HCT116 (cell line): Measurements from ENCODE around the gene CDKAL1. TPM values are rescaled to one million over a fixed set of nuclear protein-coding genes. Genes with fewer than 3 reads are reported as not detected.

Experiments used
- ATAC-seq: fragments of 200-7000 bp; cut with Tn5 transposase; 2 replicates; pipeline ENCODE4 v1.9.1; 2020; ENCODE audit warnings: mild to moderate bottlenecking, moderate library complexity
- BruUV-seq: library from RNA; stranded (reverse); fragments of 400-500 nt; replicated peaks from 2 replicates; lab custom pipeline; 2021; lab: Mats Ljungman, UMichigan
- CTCF ChIA-PET: fragments of 300-600 bp; sonication (Branson Sonifier 250); formaldehyde crosslinking; loops from one replicate; lab custom pipeline; 2021; ENCODE audit warnings: antibody characterized with exemption; lab: Charles Lee
- POLR2A ChIA-PET: fragments of 300-600, 350-600 bp; sonication (Branson Sonifier 250); formaldehyde crosslinking; loops from one replicate; lab custom pipeline; 2021; ENCODE audit warnings: antibody characterized with exemption; lab: Charles Lee
- RAD21 ChIA-PET, 2 experiments: fragments of 300-600 bp; sonication (Branson Sonifier 250); formaldehyde crosslinking; loops; one replicate each; lab custom pipeline; 2023; ENCODE audit warnings: low total read pairs in 2 of 2; ENCODE audit not compliant: uncharacterized antibody in 2 of 2, unreplicated experiment in 2 of 2, low non-redundant PET in 1 of 2; lab: Charles Lee
- DNase-seq: peaks from one replicate; pipeline ENCODE4 v3.0.0-alpha.2; 2010; ENCODE audit warnings: low read depth, low spot score
- H2AFZ ChIP-seq: fragments of 200-600 bp; shearing (Covaris generic), sonication (generic); 2 replicates; pipeline ENCODE4 v1.6.1; 2017; ENCODE audit warnings: low read depth, mixed run types, mixed read lengths, antibody characterized with exemption, low read length; ENCODE audit not compliant: poor library complexity, severe bottlenecking
- H3K27ac ChIP-seq: 2 replicates; pipeline ENCODE4 v1.5.1; 2012; ENCODE audit warnings: low read depth, low read length
- H3K27me3 ChIP-seq: fragments of 200-600 bp; sonication (generic); 2 replicates; pipeline ENCODE4 v1.6.1; 2016; ENCODE audit warnings: mixed run types, low read length, mixed read lengths; ENCODE audit not compliant: insufficient read depth
- H3K36me3 ChIP-seq, 2 experiments: fragments of 200-500 bp in 1 of 2; fragments of 200-600 bp in 1 of 2; sonication (Bioruptor generic) in 1 of 2; sonication (generic) in 1 of 2; 2 replicates each; pipeline versions ENCODE4 v1.5.1 to v1.6.1; 2014 to 2016; ENCODE audit warnings: low read length in 2 of 2, inconsistent platforms in 1 of 2, mixed read lengths in 1 of 2, mixed run types in 1 of 2; ENCODE audit not compliant: insufficient read depth in 2 of 2, control insufficient read depth in 1 of 2
- H3K4me1 ChIP-seq, 2 experiments: fragments of 200-600 bp in 1 of 2; sonication (generic) in 1 of 2; 2 replicates each; pipeline versions ENCODE4 v1.5.1 to v1.6.1; 2012 to 2017; ENCODE audit warnings: low read length in 2 of 2, inconsistent platforms in 1 of 2, mild to moderate bottlenecking in 1 of 2, mixed read lengths in 1 of 2, mixed run types in 1 of 2, moderate library complexity in 1 of 2; ENCODE audit not compliant: insufficient read depth in 2 of 2, control insufficient read depth in 1 of 2
- H3K4me2 ChIP-seq: fragments of 200-600 bp; sonication (generic); 2 replicates; pipeline ENCODE4 v1.6.1; 2017; ENCODE audit warnings: mixed run types, low read length, mixed read lengths
- H3K4me3 ChIP-seq, 2 experiments: fragments of 200-600 bp in 1 of 2; sonication (generic) in 1 of 2; replicated peaks in 1 of 2; 2 replicates each; pipeline ENCODE4 v1.5.1; 2011 to 2016; ENCODE audit warnings: low read length in 2 of 2, control low read depth in 1 of 2, low read depth in 1 of 2, mild to moderate bottlenecking in 1 of 2, mixed read lengths in 1 of 2, mixed run types in 1 of 2
- H3K79me2 ChIP-seq: fragments of 200-600 bp; sonication (generic); 2 replicates; pipeline ENCODE4 v1.6.1; 2017; ENCODE audit warnings: mild to moderate bottlenecking, mixed run types, low read length, moderate library complexity, mixed read lengths; ENCODE audit not compliant: insufficient read depth
- H3K9ac ChIP-seq: fragments of 200-600 bp; sonication (generic); 2 replicates; pipeline ENCODE4 v1.6.1; 2016; ENCODE audit warnings: low read length, mixed read lengths
- H3K9me2 ChIP-seq: fragments of 200-600 bp; sonication (generic), shearing (Covaris generic); 2 replicates; pipeline ENCODE4 v1.6.1; 2017; ENCODE audit warnings: mixed run types, mild to moderate bottlenecking, moderate library complexity; ENCODE audit not compliant: insufficient read depth
- H3K9me3 ChIP-seq, 2 experiments: fragments of 200-500 bp in 1 of 2; fragments of 200-600 bp in 1 of 2; sonication (Bioruptor generic) in 1 of 2; sonication (generic) in 1 of 2; 2 replicates each; pipeline ENCODE4 v1.6.1; 2014 to 2017; ENCODE audit warnings: low read length in 2 of 2, mixed read lengths in 2 of 2, inconsistent platforms in 1 of 2, low read depth in 1 of 2, mild to moderate bottlenecking in 1 of 2, mixed run types in 1 of 2, moderate library complexity in 1 of 2; ENCODE audit not compliant: control insufficient read depth in 1 of 2, insufficient read depth in 1 of 2
- H4K20me1 ChIP-seq: fragments of 200-600 bp; sonication (generic), shearing (Covaris generic); 2 replicates; pipeline ENCODE4 v1.6.1; 2017; ENCODE audit warnings: mixed run types, mild to moderate bottlenecking, moderate library complexity; ENCODE audit not compliant: insufficient read depth
- ATF3 ChIP-seq: IDR thresholded peaks from 2 replicates; pipeline ENCODE4 v1.6.1; 2012
- CBX3 ChIP-seq: IDR thresholded peaks from 2 replicates; pipeline ENCODE4 v1.6.1; 2012; ENCODE audit warnings: low read depth
- CEBPB ChIP-seq: IDR thresholded peaks from 2 replicates; pipeline ENCODE4 v1.6.1; 2012; ENCODE audit warnings: low read depth
- CTCF ChIP-seq, 3 experiments: fragments of 200-600 bp in 1 of 3; sonication (generic) in 1 of 3; IDR thresholded peaks in 2 of 3; conservative IDR thresholded peaks in 1 of 3; 2 replicates each; pipeline ENCODE4 v1.5.1; 2012 to 2017; ENCODE audit warnings: low read depth in 2 of 3, low read length in 2 of 3, antibody characterized with exemption in 1 of 3, borderline replicate concordance in 1 of 3, control low read depth in 1 of 3, mild to moderate bottlenecking in 1 of 3, mixed read lengths in 1 of 3, mixed run types in 1 of 3, moderate library complexity in 1 of 3; ENCODE audit not compliant: insufficient read depth in 1 of 3
- EGR1 ChIP-seq: IDR thresholded peaks from 2 replicates; pipeline ENCODE4 v1.6.1; 2012; ENCODE audit warnings: low read depth
- EZH2 ChIP-seq: fragments of 200-600 bp; sonication (generic); IDR thresholded peaks from 2 replicates; pipeline ENCODE4 v1.6.1; 2017; ENCODE audit warnings: antibody characterized with exemption, mixed run types
- EZH2phosphoT487 ChIP-seq: fragments of 200-600 bp; IDR thresholded peaks from 2 replicates; pipeline ENCODE4 v1.6.1; 2018; ENCODE audit warnings: antibody characterized with exemption, borderline replicate concordance
- FOSL1 ChIP-seq: IDR thresholded peaks from 2 replicates; pipeline ENCODE4 v1.6.1; 2012; ENCODE audit warnings: low read depth
- MAX ChIP-seq: IDR thresholded peaks from 2 replicates; pipeline ENCODE4 v1.6.1; 2012
- POLR2A ChIP-seq: IDR thresholded peaks from 2 replicates; pipeline ENCODE4 v1.7.0; 2011; ENCODE audit warnings: borderline replicate concordance; ENCODE audit not compliant: insufficient read depth, insufficient read length; ENCODE audit errors: extremely low read depth
- RAD21 ChIP-seq: IDR thresholded peaks from 2 replicates; pipeline ENCODE4 v1.6.1; 2012; ENCODE audit warnings: low read depth, mild to moderate bottlenecking
- REST ChIP-seq: IDR thresholded peaks from 2 replicates; pipeline ENCODE4 v1.6.1; 2012; ENCODE audit warnings: low read depth
- SIN3A ChIP-seq: IDR thresholded peaks from 2 replicates; pipeline ENCODE4 v1.6.1; 2012; ENCODE audit warnings: low read depth
- SP1 ChIP-seq: IDR thresholded peaks from 2 replicates; pipeline ENCODE4 v1.6.1; 2012; ENCODE audit warnings: low read depth
- SRF ChIP-seq: IDR thresholded peaks from 2 replicates; pipeline ENCODE4 v1.6.1; 2012; ENCODE audit warnings: low read depth
- TCF7L2 ChIP-seq: IDR thresholded peaks from 2 replicates; pipeline ENCODE4 v1.7.0; 2011; ENCODE audit warnings: borderline replicate concordance, inconsistent platforms; ENCODE audit not compliant: insufficient read depth, insufficient read length; ENCODE audit errors: extremely low read depth
- YY1 ChIP-seq: IDR thresholded peaks from 2 replicates; pipeline ENCODE4 v1.6.1; 2011; ENCODE audit warnings: low read length, low read depth, moderate library complexity, mild to moderate bottlenecking; ENCODE audit not compliant: insufficient replicate concordance; ENCODE audit errors: extremely low read depth
- ZBTB33 ChIP-seq: IDR thresholded peaks from 2 replicates; pipeline ENCODE4 v1.6.1; 2011; ENCODE audit warnings: mild to moderate bottlenecking, low read length, moderate library complexity; ENCODE audit not compliant: insufficient replicate concordance; ENCODE audit errors: extremely low read depth
- ZFX ChIP-seq: fragments of 450-650 bp; IDR thresholded peaks from 2 replicates; pipeline ENCODE4 v1.6.1; 2017
- ZNF274 ChIP-seq: fragments of 200-500 bp; sonication (Bioruptor generic); IDR thresholded peaks from 2 replicates; pipeline ENCODE4 v1.6.1; 2014; ENCODE audit warnings: mild to moderate bottlenecking, low read depth, low read length, inconsistent platforms
- intact Hi-C: fragments of 100-400 bp; cut with micrococcal nuclease; formaldehyde crosslinking; loops from 2 replicates; pipeline ENCODE4 v1.10.0; 2022
- total RNA-seq: library from RNA; stranded (reverse); gene quantifications from one replicate; pipeline ENCODE4 v1.2.1, GENCODE V29; 2021; ENCODE audit not compliant: unreplicated experiment

The CDKAL1 gene
- total RNA-seq, 1 experiment from 2014 or later: 14.9 TPM

GRCh38 chr6:21151119-21151518 is 616.9 kb downstream of the CDKAL1 start:
- Histone ChIP-seq H3K27me3 (no peaks in the 10 kb centered on the region), H3K9me2 (no peaks in the 10 kb centered on the region), H3K79me2 (no peaks in the 10 kb centered on the region), H3K9ac (no peak overlapping the region), H3K4me3 (no peak overlapping the region), H3K9me3 (no peaks in the 10 kb centered on the region), H2AFZ (no peak overlapping the region), H3K36me3 (no peaks in the 10 kb centered on the region), H3K4me2 (no peak overlapping the region), H3K27ac (no peak overlapping the region), H4K20me1 (no peaks in the 10 kb centered on the region), H3K4me1 (no peaks in the 10 kb centered on the region)
- BruUV-seq: no TSS peak
- RAD21 ChIA-PET: no interaction called here
- intact Hi-C loops: no loop called here
- POLR2A ChIA-PET: no interaction called here
- TF ChIP-seq FOSL1 (no peak), ATF3 (no peak), ZBTB33 (no peak), POLR2A (no peak), EGR1 (no peak), EZH2phosphoT487 (no peak), SIN3A (no peak), EZH2 (no peak), REST (no peak), ZNF274 (no peak), SRF (no peak), CEBPB (no peak), SP1 (no peak), CTCF (IDR thresholded peaks at IDR 0.05 in 2 of 3, conservative IDR thresholded peaks at IDR 0.05 in 1 of 3; ENCODE audit: borderline replicate concordance in 1 of 3, insufficient read depth in 1 of 3, low read depth in 2 of 3, low read length in 2 of 3) (no peak), TCF7L2 (no peak), RAD21 (no peak), ZFX (no peak), MAX (no peak), YY1 (no peak), CBX3 (no peak)
- DNase-seq: no peak
- CTCF ChIA-PET: no interaction called here
- ATAC-seq: no peak
